ENCODE measurements around the gene DCUN1D2. TPM values are rescaled to one million over a fixed set of nuclear protein-coding genes. Genes with fewer than 3 reads are reported as not detected.

Gene DCUN1D2
- total RNA-seq, 2 donors from 2014 or later: 12.2 to 14.5 TPM

GRCh38 chr13:113428871-113429607, 61.5 kb downstream of the DCUN1D2 start:
- no peak for TF ChIP-seq POLR2A (IDR thresholded peaks at IDR 0.05)
- TF ChIP-seq, protein P1, sequence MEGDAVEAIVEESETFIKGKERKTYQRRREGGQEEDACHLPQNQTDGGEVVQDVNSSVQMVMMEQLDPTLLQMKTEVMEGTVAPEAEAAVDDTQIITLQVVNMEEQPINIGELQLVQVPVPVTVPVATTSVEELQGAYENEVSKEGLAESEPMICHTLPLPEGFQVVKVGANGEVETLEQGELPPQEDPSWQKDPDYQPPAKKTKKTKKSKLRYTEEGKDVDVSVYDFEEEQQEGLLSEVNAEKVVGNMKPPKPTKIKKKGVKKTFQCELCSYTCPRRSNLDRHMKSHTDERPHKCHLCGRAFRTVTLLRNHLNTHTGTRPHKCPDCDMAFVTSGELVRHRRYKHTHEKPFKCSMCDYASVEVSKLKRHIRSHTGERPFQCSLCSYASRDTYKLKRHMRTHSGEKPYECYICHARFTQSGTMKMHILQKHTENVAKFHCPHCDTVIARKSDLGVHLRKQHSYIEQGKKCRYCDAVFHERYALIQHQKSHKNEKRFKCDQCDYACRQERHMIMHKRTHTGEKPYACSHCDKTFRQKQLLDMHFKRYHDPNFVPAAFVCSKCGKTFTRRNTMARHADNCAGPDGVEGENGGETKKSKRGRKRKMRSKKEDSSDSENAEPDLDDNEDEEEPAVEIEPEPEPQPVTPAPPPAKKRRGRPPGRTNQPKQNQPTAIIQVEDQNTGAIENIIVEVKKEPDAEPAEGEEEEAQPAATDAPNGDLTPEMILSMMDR (IDR thresholded peaks at IDR 0.05): no peak
- Histone ChIP-seq H3K27me3 (no peaks in the 10 kb centered on the region), H3K9me3 (no peaks in the 10 kb centered on the region), H3K4me1 (no peaks in the 10 kb centered on the region), H3K36me3 (replicated peaks in 1 of 2; ENCODE audit: insufficient read depth in 1 of 2, low read depth in 2 of 2) (no peaks in the 10 kb centered on the region), H3K27ac (no peak overlapping the region), H3K4me3 (no peak overlapping the region)
- ATAC-seq (no peak), DNase-seq (no peak)
- intact Hi-C loops (cut with DNase I): no loop called here
- 91 to 92% methylated on average over 39 to 44 of the region's 45 CpGs for WGBS, 2 donors

DNA sequence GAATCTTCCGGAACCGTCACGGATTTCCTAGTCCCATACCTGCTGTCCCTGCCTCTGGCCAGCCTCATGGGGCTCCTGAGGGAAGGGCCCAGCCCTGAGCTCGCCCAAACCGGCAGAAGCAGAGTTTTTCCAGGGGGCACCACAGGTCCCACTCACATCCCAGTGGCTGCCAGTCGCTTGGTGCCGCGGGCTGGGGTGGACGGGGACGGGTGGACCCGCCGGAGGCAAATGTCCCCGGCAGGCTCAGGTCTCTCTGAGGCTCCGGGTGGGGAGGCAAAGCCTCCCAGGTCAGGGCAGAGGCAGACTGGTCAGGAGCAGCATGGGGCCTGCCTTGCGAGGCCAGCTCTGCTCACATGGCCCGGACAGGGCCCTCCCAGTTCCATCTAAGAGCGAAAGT, 62.0 kb downstream of the DCUN1D2 start:
- intact Hi-C loops (cut with DNase I): no loop called here
- 91% methylated on average over 8 to 17 of the region's 17 CpGs for WGBS, 2 donors
- Histone ChIP-seq H3K4me3 (no peak overlapping the region), H3K4me1 (no peaks in the 10 kb centered on the region), H3K36me3 (replicated peaks in 1 of 2; ENCODE audit: insufficient read depth in 1 of 2, low read depth in 2 of 2) (no peaks in the 10 kb centered on the region), H3K27me3 (no peaks in the 10 kb centered on the region), H3K27ac (no peak overlapping the region), H3K9me3 (no peaks in the 10 kb centered on the region)
- ATAC-seq (no peak), DNase-seq (no peak)
- no peak for TF ChIP-seq POLR2A (IDR thresholded peaks at IDR 0.05)
- TF ChIP-seq, protein P1 (IDR thresholded peaks at IDR 0.05): no peak

- H3K4me1 ChIP-seq: no peaks in the 10 kb centered on the region
- DNase-seq (no peak), ATAC-seq (no peak)
- no peak overlapping the region for H3K4me3 ChIP-seq
- intact Hi-C loops (cut with DNase I): no loop called here
- H3K27me3 ChIP-seq: no peaks in the 10 kb centered on the region
- TF ChIP-seq, protein P1 (IDR thresholded peaks at IDR 0.05): no peak
- no peak for TF ChIP-seq POLR2A (IDR thresholded peaks at IDR 0.05)
- H3K9me3 ChIP-seq: no peaks in the 10 kb centered on the region
- WGBS, 2 donors: 81 to 85% methylated on average over 15 to 31 of the region's 31 CpGs
- no peaks in the 10 kb centered on the region for H3K36me3 ChIP-seq (replicated peaks in 1 of 2; ENCODE audit: insufficient read depth in 1 of 2, low read depth in 2 of 2)
- H3K27ac ChIP-seq: no peak overlapping the region
These were observed 62.7 kb downstream of the DCUN1D2 start for GRCh38 chr13:113427562-113428468.

DNA sequence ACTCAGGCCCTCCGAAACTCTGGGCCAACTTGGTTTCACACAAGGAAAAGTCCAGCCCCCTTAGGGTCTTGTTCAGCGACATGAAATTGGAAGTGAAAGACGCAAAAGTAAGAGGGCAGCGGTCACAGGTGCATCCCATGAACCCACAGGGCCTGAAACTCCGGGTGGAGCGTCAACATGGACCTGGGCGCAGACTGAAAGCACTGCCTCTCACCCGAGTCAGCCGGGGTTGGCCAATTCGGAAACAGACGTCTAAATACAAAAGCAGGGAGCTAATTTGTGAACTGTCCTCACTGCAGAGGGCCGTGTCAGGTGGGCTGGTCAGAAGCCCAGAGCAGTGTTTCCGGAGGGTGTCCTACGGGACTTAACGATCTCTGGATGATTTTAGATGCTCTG, 63.9 kb downstream of the DCUN1D2 start:
- no peak for TF ChIP-seq POLR2A (IDR thresholded peaks at IDR 0.05)
- TF ChIP-seq, protein P1 (IDR thresholded peaks at IDR 0.05): no peak
- H3K4me3 ChIP-seq: no peak overlapping the region
- H3K27me3 ChIP-seq: no peaks in the 10 kb centered on the region
- no peaks in the 10 kb centered on the region for H3K9me3 ChIP-seq
- intact Hi-C loops (cut with DNase I): no loop called here
- DNase-seq: no peak
- ATAC-seq: no peak
- no peaks in the 10 kb centered on the region for H3K36me3 ChIP-seq (replicated peaks in 1 of 2; ENCODE audit: insufficient read depth in 1 of 2, low read depth in 2 of 2)
- 91 to 93% methylated on average over 12 to 14 of the region's 15 CpGs for WGBS, 2 donors
- no peaks in the 10 kb centered on the region for H3K4me1 ChIP-seq
- no peak overlapping the region for H3K27ac ChIP-seq
